K562 (cell line): ENCODE data around the gene TGFBR3L. TPM values are rescaled to one million over a fixed set of nuclear protein-coding genes. Genes with fewer than 3 reads are reported as not detected.
A peak's percentile ranks its signal among the peaks of the same experiment; 100 is the strongest.

Experiments used
- CBX5 ChIP-seq: IDR thresholded peaks from 2 replicates; pipeline ENCODE4 v1.6.1; 2014; ENCODE audit warnings: low read depth, borderline replicate concordance
- CEBPB ChIP-seq: fragments of 450-650 bp; IDR thresholded peaks from 2 replicates; pipeline ENCODE4 v1.6.1; 2016; ENCODE audit warnings: missing genetic modification characterization, missing compliant biosample characterization
- CUX1 ChIP-seq: fragments of 200-800 bp; sonication (Bioruptor generic); IDR thresholded peaks from 2 replicates; pipeline ENCODE4 v1.6.1; 2016; ENCODE audit warnings: missing genetic modification characterization, missing compliant biosample characterization
- ELF1 ChIP-seq: fragments of 200-800 bp; sonication (Bioruptor generic); IDR thresholded peaks from 2 replicates; pipeline ENCODE4 v1.6.1; 2016; ENCODE audit warnings: missing genetic modification characterization, missing compliant biosample characterization
- HBP1 ChIP-seq: fragments of 450-650 bp; formaldehyde crosslinking; IDR thresholded peaks from 2 replicates; pipeline ENCODE4 v1.4.0; 2022; ENCODE audit warnings: missing genetic modification characterization
- NFRKB ChIP-seq: fragments of 450-650 bp; IDR thresholded peaks from 2 replicates; pipeline ENCODE4 v1.6.1; 2016; ENCODE audit warnings: low read depth
- PCBP2 ChIP-seq: fragments of 200-400 bp; formaldehyde crosslinking; IDR thresholded peaks from 2 replicates; pipeline ENCODE4 v1.6.1; 2018; ENCODE audit warnings: low read length, low read depth, mild to moderate bottlenecking, moderate library complexity; ENCODE audit not compliant: poor library complexity, severe bottlenecking
- REST ChIP-seq, 2 experiments: fragments of 450-650 bp; formaldehyde crosslinking in 1 of 2; IDR thresholded peaks; 2 replicates each; pipeline versions ENCODE4 v1.4.0 to v1.6.1; 2014 to 2020; ENCODE audit warnings: mild to moderate bottlenecking in 2 of 2, borderline replicate concordance in 1 of 2, low read depth in 1 of 2
- SP1 ChIP-seq: sonication (generic); formaldehyde crosslinking; IDR thresholded peaks from 2 replicates; pipeline ENCODE4 v1.8.1; 2022; ENCODE audit warnings: mild to moderate bottlenecking, missing genetic modification reagents
- SRSF7 ChIP-seq: fragments of 200-400 bp; formaldehyde crosslinking; optimal IDR thresholded peaks from 2 replicates; pipeline ENCODE3; 2017; ENCODE audit warnings: mild to moderate bottlenecking, low read depth, low read length
- ZNF3 ChIP-seq: fragments of 250-450 bp; sonication (Bioruptor Pico); IDR thresholded peaks from 2 replicates; pipeline ENCODE4 v1.5.0; 2021; ENCODE audit warnings: mild to moderate bottlenecking, moderate library complexity
- ZNF766 ChIP-seq: fragments of 200-800 bp; sonication (Bioruptor generic); conservative IDR thresholded peaks from 2 replicates; pipeline ENCODE4 v1.6.1; 2016; ENCODE audit warnings: missing genetic modification characterization, missing compliant biosample characterization
- polyA plus RNA-seq, 8 experiments: library from polyadenylated mRNA; depleted of rRNA in 4 of 8; stranded (reverse) in 5 of 8; unstranded in 3 of 8; fragments of >200 nt; fragmentation: Nextera tagmentation in 2 of 8; fragmentation: Illumina TruSeq in 1 of 8; extraction: Ambion mirVana in 2 of 8; extraction: Trizol in 1 of 8; gene quantifications; 2 replicates each; pipeline versions ENCODE4 v1.2.1 to v1.2.3, GENCODE V29; 2011 to 2014; ENCODE audit warnings: inconsistent platforms in 1 of 8, missing spikeins in 1 of 8
- total RNA-seq, 7 experiments: library from RNA; depleted of rRNA in 6 of 7; stranded (reverse); fragments of >200 nt in 6 of 7; fragmentation: Illumina TruSeq in 2 of 7; extraction: Trizol in 2 of 7; gene quantifications; 2 replicates each; pipeline versions ENCODE4 v1.2.1 to v1.2.3, GENCODE V29; 2011 to 2021; ENCODE audit warnings: low replicate concordance in 1 of 7

TGFBR3L gene
- total and polyA plus RNA-seq, 9 of the 15 experiments (the other 6 are each of a cell fraction or from before 2014, with no cell fraction given): not detected

GRCh38 chr19:7903244-7904073 is 11.2 kb upstream of the TGFBR3L start, which contains the start of gene MAP2K7 (continued):
- TF ChIP-seq HBP1 (CRISPR knock-in tag) (no peak), CEBPB (tag) (no peak), REST (IDR thresholded peaks at IDR 0.05; ENCODE audit: borderline replicate concordance) (peak; percentile 71), REST (CRISPR knock-in tag; IDR thresholded peaks at IDR 0.05; ENCODE audit: low read depth) (no peak), SRSF7 (no peak), ZNF3 (CRISPR knock-in tag) (no peak), CBX5 (0 out of 2 replicates have a peak, but pooled peaks have one; percentile 49), NFRKB (no peak), ZNF766 (no peak), SP1 (CRISPR knock-in tag) (peak; percentile 88), ELF1 (tag) (no peak), PCBP2 (no peak), CUX1 (CRISPR knock-in tag) (no peak)
